H9 (cell line): ENCODE results near the gene FBXO21. TPM values are rescaled to one million over a fixed set of nuclear protein-coding genes. Genes with fewer than 3 reads are reported as not detected.

ENCODE experiments used
- DNase-seq: peaks from one replicate; pipeline ENCODE4 v3.0.0-alpha.2; 2017
- H2AFZ ChIP-seq: one replicate; pipeline ENCODE4 v1.6.1; 2013; ENCODE audit warnings: mild to moderate bottlenecking, low read length, control low read depth, moderate library complexity
- H2AK5ac ChIP-seq: 2 replicates; pipeline ENCODE4 v1.6.1; 2013; ENCODE audit warnings: low read length, control low read depth, mixed read lengths; ENCODE audit not compliant: insufficient read length
- H2BK120ac ChIP-seq: one replicate; pipeline ENCODE4 v1.6.1; 2013; ENCODE audit warnings: low read depth, mild to moderate bottlenecking, low read length, control low read depth, inconsistent platforms; ENCODE audit not compliant: poor library complexity, severe bottlenecking
- H2BK12ac ChIP-seq: 2 replicates; pipeline ENCODE4 v1.6.1; 2013; ENCODE audit warnings: low read length, control low read depth, mixed read lengths, low read depth; ENCODE audit not compliant: insufficient read length
- H2BK15ac ChIP-seq: 2 replicates; pipeline ENCODE4 v1.6.1; 2013; ENCODE audit warnings: low read depth, low read length, control low read depth
- H2BK20ac ChIP-seq: one replicate; pipeline ENCODE4 v1.6.1; 2013; ENCODE audit warnings: low read depth, mild to moderate bottlenecking, low read length, control low read depth, inconsistent platforms; ENCODE audit not compliant: poor library complexity, severe bottlenecking
- H2BK5ac ChIP-seq: 2 replicates; pipeline ENCODE4 v1.6.1; 2013; ENCODE audit warnings: low read length, control low read depth, mixed read lengths; ENCODE audit not compliant: insufficient read length
- H3K14ac ChIP-seq: 2 replicates; pipeline ENCODE4 v1.6.1; 2013; ENCODE audit warnings: low read length, control low read depth; ENCODE audit not compliant: insufficient read depth
- H3K18ac ChIP-seq: 2 replicates; pipeline ENCODE4 v1.6.1; 2013; ENCODE audit warnings: low read depth, mild to moderate bottlenecking, mixed read lengths, low read length, control low read depth; ENCODE audit not compliant: insufficient read length
- H3K23ac ChIP-seq: 2 replicates; pipeline ENCODE4 v1.6.1; 2013; ENCODE audit warnings: low read length, control low read depth, mixed read lengths, low read depth; ENCODE audit not compliant: insufficient read length
- H3K23me2 ChIP-seq: 2 replicates; pipeline ENCODE4 v1.6.1; 2013; ENCODE audit warnings: low read depth, mild to moderate bottlenecking, mixed read lengths, low read length, control low read depth; ENCODE audit not compliant: insufficient read length, poor library complexity, severe bottlenecking
- H3K27ac ChIP-seq: 2 replicates; pipeline ENCODE4 v1.5.1; 2013; ENCODE audit warnings: low read length, control low read depth, mixed read lengths, low read depth; ENCODE audit not compliant: insufficient read length
- H3K27me3 ChIP-seq: 2 replicates; pipeline ENCODE4 v1.6.1; 2013; ENCODE audit warnings: low read length, control low read depth, inconsistent platforms; ENCODE audit not compliant: insufficient read depth
- H3K4ac ChIP-seq: 2 replicates; pipeline ENCODE4 v1.6.1; 2013; ENCODE audit warnings: low read depth, mild to moderate bottlenecking, control low read depth, inconsistent platforms, low read length, moderate library complexity
- H3K4me1 ChIP-seq: 2 replicates; pipeline ENCODE4 v1.6.1; 2013; ENCODE audit warnings: low read length, control low read depth, inconsistent platforms; ENCODE audit not compliant: insufficient read depth
- H3K4me2 ChIP-seq: 2 replicates; pipeline ENCODE4 v1.6.1; 2013; ENCODE audit warnings: low read length, control low read depth, mixed read lengths; ENCODE audit not compliant: insufficient read length, insufficient read depth
- H3K56ac ChIP-seq: 2 replicates; pipeline ENCODE4 v1.6.1; 2013; ENCODE audit warnings: low read depth, mild to moderate bottlenecking, mixed read lengths, low read length, control low read depth; ENCODE audit not compliant: insufficient read length
- H3K79me1 ChIP-seq: 2 replicates; pipeline ENCODE4 v1.6.1; 2013; ENCODE audit warnings: low read depth, mild to moderate bottlenecking, moderate library complexity, low read length, control low read depth, inconsistent platforms; ENCODE audit not compliant: insufficient read depth, poor library complexity, severe bottlenecking
- H3K79me2 ChIP-seq: 2 replicates; pipeline ENCODE4 v1.6.1; 2013; ENCODE audit warnings: low read length, control low read depth, inconsistent platforms; ENCODE audit not compliant: insufficient read depth
- H3K9ac ChIP-seq: 2 replicates; pipeline ENCODE4 v1.6.1; 2013; ENCODE audit warnings: low read length, control low read depth, mixed read lengths; ENCODE audit not compliant: insufficient read length; ENCODE audit errors: extremely low read depth
- H3K9me3 ChIP-seq: one replicate; pipeline ENCODE4 v1.6.1; 2013; ENCODE audit warnings: low read depth, low read length, inconsistent platforms; ENCODE audit not compliant: control insufficient read depth
- H3T11ph ChIP-seq: one replicate; pipeline ENCODE4 v1.6.1; 2013; ENCODE audit warnings: mild to moderate bottlenecking, low read length, control low read depth, inconsistent platforms
- H4K20me1 ChIP-seq: one replicate; pipeline ENCODE4 v1.6.1; 2013; ENCODE audit not compliant: control insufficient read depth, insufficient read length, insufficient read depth
- H4K5ac ChIP-seq: 2 replicates; pipeline ENCODE4 v1.6.1; 2013; ENCODE audit warnings: low read depth, mild to moderate bottlenecking, mixed read lengths, low read length, control low read depth; ENCODE audit not compliant: insufficient read length
- H4K8ac ChIP-seq: replicated peaks from 2 replicates; pipeline ENCODE4 v1.6.1; 2013; ENCODE audit warnings: low read length, control low read depth, mixed read lengths, low read depth; ENCODE audit not compliant: insufficient read length
- H4K91ac ChIP-seq: 2 replicates; pipeline ENCODE4 v1.6.1; 2013; ENCODE audit warnings: low read depth, mild to moderate bottlenecking, moderate library complexity, mixed read lengths, low read length, control low read depth; ENCODE audit not compliant: insufficient read length
- H3K27ac Mint-ChIP-seq, 3 experiments: 2 replicates in 2 of 3; 3 replicates in 1 of 3; pipeline ENCODE4 v1.8.0; 2020 to 2021; ENCODE audit warnings: mixed read lengths in 3 of 3, mild to moderate bottlenecking in 1 of 3, moderate library complexity in 1 of 3
- H3K27me3 Mint-ChIP-seq: 2 replicates; pipeline ENCODE4 v1.8.0; 2021; ENCODE audit warnings: low read depth, mild to moderate bottlenecking, moderate library complexity, mixed read lengths
- H3K36me3 Mint-ChIP-seq, 3 experiments: 2 replicates in 2 of 3; 3 replicates in 1 of 3; pipeline ENCODE4 v1.8.0; 2020 to 2021; ENCODE audit warnings: low read depth in 3 of 3, mixed read lengths in 3 of 3; ENCODE audit not compliant: insufficient read depth in 1 of 3
- H3K4me1 Mint-ChIP-seq, 2 experiments: 2 replicates each; pipeline ENCODE4 v1.8.0; 2020; ENCODE audit warnings: mixed read lengths in 2 of 2
- H3K4me3 Mint-ChIP-seq, 2 experiments: 2 replicates in 1 of 2; 3 replicates in 1 of 2; pipeline ENCODE4 v1.8.0; 2020 to 2021; ENCODE audit warnings: mild to moderate bottlenecking in 2 of 2, mixed read lengths in 2 of 2, moderate library complexity in 1 of 2
- H3K9me3 Mint-ChIP-seq, 2 experiments: 2 replicates in 1 of 2; 3 replicates in 1 of 2; pipeline ENCODE4 v1.8.0; 2020; ENCODE audit warnings: mild to moderate bottlenecking in 2 of 2, mixed read lengths in 2 of 2, moderate library complexity in 1 of 2
- WGBS: extraction: QIAGEN DNeasy Blood & Tissue Kit; methylation state at CpG from one replicate; pipeline ENCODE4 v1.1.7; 2013; ENCODE audit warnings: missing lambda C conversion rate, low lambda C conversion rate, mixed read lengths; ENCODE audit not compliant: insufficient read length; ENCODE audit errors: extremely low coverage; 5-methylcytosine and 5-hydroxymethylcytosine counted together
- total RNA-seq: library from RNA; stranded (reverse); gene quantifications from 2 replicates; pipeline ENCODE4 v1.2.1, GENCODE V29; 2021
- TF ChIP-seq, protein P1 (sequence below): fragments of 200-600 bp; sonication (generic); conservative IDR thresholded peaks from 3 replicates; pipeline ENCODE4 v1.8.0; 2021; ENCODE audit warnings: antibody characterized with exemption, mild to moderate bottlenecking

Gene FBXO21
- total RNA-seq, 1 experiment from 2014 or later: 58.6 TPM

DNA sequence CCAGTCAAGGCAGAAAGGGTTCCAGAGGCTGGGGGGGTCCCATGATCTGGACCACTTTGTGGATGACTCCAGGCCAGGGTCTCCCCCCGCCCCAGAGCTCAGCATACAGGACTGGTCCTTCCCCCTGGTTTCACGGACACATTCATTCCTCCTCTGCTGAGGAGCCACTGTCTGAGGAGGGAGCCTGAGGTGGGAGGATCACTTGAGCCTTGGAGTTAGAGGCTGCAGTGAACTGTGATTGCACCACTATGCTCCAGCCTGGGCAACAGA, 97.8 kb downstream of the FBXO21 start:
- no peak overlapping the region for H4K8ac ChIP-seq
- no peak overlapping the region for H3K27ac ChIP-seq
- Mint-ChIP-seq H3K36me3 (peaks cover 6 to 20% (median 8%) of the 10 kb centered on the region in 3 experiments; a peak in 6 of 7 replicates), H3K27ac (no peak overlapping the region), H3K27me3 (peaks cover 15% of the 10 kb centered on the region), H3K9me3 (peaks cover 14 to 18% of the 10 kb centered on the region in 2 experiments), H3K4me1 (peaks cover 9 to 22% of the 10 kb centered on the region in 2 experiments), H3K4me3 (no peak overlapping the region)
- H2BK5ac ChIP-seq: no peak overlapping the region
- no peak overlapping the region for H2AK5ac ChIP-seq
- no peak for DNase-seq
- H2BK12ac ChIP-seq: no peak overlapping the region
- no peak overlapping the region for H2BK120ac ChIP-seq
- H4K5ac ChIP-seq: no peak overlapping the region
- H3K27me3 ChIP-seq: no peaks in the 10 kb centered on the region
- H3K4me1 ChIP-seq: no peaks in the 10 kb centered on the region
- H2BK15ac ChIP-seq: no peak overlapping the region
- no peak overlapping the region for H3K23ac ChIP-seq
- H2BK20ac ChIP-seq: no peak overlapping the region
- H4K91ac ChIP-seq: no peak overlapping the region
- H3K4ac ChIP-seq: no peak overlapping the region
- no peak overlapping the region for H3K14ac ChIP-seq
- TF ChIP-seq, protein P1, sequence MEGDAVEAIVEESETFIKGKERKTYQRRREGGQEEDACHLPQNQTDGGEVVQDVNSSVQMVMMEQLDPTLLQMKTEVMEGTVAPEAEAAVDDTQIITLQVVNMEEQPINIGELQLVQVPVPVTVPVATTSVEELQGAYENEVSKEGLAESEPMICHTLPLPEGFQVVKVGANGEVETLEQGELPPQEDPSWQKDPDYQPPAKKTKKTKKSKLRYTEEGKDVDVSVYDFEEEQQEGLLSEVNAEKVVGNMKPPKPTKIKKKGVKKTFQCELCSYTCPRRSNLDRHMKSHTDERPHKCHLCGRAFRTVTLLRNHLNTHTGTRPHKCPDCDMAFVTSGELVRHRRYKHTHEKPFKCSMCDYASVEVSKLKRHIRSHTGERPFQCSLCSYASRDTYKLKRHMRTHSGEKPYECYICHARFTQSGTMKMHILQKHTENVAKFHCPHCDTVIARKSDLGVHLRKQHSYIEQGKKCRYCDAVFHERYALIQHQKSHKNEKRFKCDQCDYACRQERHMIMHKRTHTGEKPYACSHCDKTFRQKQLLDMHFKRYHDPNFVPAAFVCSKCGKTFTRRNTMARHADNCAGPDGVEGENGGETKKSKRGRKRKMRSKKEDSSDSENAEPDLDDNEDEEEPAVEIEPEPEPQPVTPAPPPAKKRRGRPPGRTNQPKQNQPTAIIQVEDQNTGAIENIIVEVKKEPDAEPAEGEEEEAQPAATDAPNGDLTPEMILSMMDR: no peak
- H3K9ac ChIP-seq: no peak overlapping the region
- H3K9me3 ChIP-seq: no peaks in the 10 kb centered on the region
- H3K4me2 ChIP-seq: no peak overlapping the region
- WGBS: no CpG with 5 or more reads among the region's 2 CpGs
- no peak overlapping the region for H3K56ac ChIP-seq
- H2AFZ ChIP-seq: no peak overlapping the region
- H3T11ph ChIP-seq: no peak overlapping the region
- no peaks in the 10 kb centered on the region for H4K20me1 ChIP-seq
- no peaks in the 10 kb centered on the region for H3K79me1 ChIP-seq
- H3K18ac ChIP-seq: no peak overlapping the region
- no peaks in the 10 kb centered on the region for H3K79me2 ChIP-seq
- H3K23me2 ChIP-seq: no peaks in the 10 kb centered on the region

Other genes with a start within 250 kb of the FBXO21 start
- gene TESC, start 91.1 kb downstream of the FBXO21 start, total RNA-seq: 5.4 and 5.8 TPM in 2 replicates
- gene NOS1, start 171.2 kb upstream of the FBXO21 start, total RNA-seq: 2.3 and 2.4 TPM in 2 replicates